ENCODE data around the gene CMSS1.

Gene CMSS1

GRCh38 chr3:99885085-99885484, 67.4 kb downstream of the CMSS1 start:
- no peak for TF ChIP-seq CTCF (IDR thresholded peaks at IDR 0.05; ENCODE audit: low read depth, low read length)

GRCh38 chr3:99885851-99886250, 68.2 kb downstream of the CMSS1 start:
- no peak for TF ChIP-seq CTCF (IDR thresholded peaks at IDR 0.05; ENCODE audit: low read depth, low read length)
- DNase-seq (ENCODE audit: extremely low read depth, low read depth): no peak

More at GRCh38 chr3:99885085-99885484, 67.4 kb downstream of the CMSS1 start:
- DNase-seq (ENCODE audit: extremely low read depth, low read depth): no peak

- no peak for DNase-seq (ENCODE audit: extremely low read depth, low read depth)
- no peak for TF ChIP-seq CTCF (IDR thresholded peaks at IDR 0.05; ENCODE audit: low read depth, low read length)
These were observed 74.1 kb downstream of the CMSS1 start for GRCh38 chr3:99891610-99892285.

GRCh38 chr3:99892332-99892731, 74.7 kb downstream of the CMSS1 start:
- TF ChIP-seq CTCF (IDR thresholded peaks at IDR 0.05; ENCODE audit: low read depth, low read length): no peak
- no peak for DNase-seq (ENCODE audit: extremely low read depth, low read depth)

GRCh38 chr3:99895131-99895696, 77.6 kb downstream of the CMSS1 start:
- no peak for TF ChIP-seq CTCF (IDR thresholded peaks at IDR 0.05; ENCODE audit: low read depth, low read length)
- no peak for DNase-seq (ENCODE audit: extremely low read depth, low read depth)

GRCh38 chr3:99895703-99896441, 78.2 kb downstream of the CMSS1 start:
- no peak for TF ChIP-seq CTCF (IDR thresholded peaks at IDR 0.05; ENCODE audit: low read depth, low read length)
- DNase-seq (ENCODE audit: extremely low read depth, low read depth): no peak

GRCh38 chr3:99896482-99896881, 78.8 kb downstream of the CMSS1 start:
- no peak for TF ChIP-seq CTCF (IDR thresholded peaks at IDR 0.05; ENCODE audit: low read depth, low read length)
- DNase-seq (ENCODE audit: extremely low read depth, low read depth): no peak

All from AG09319 (cell line).